A673 (cell line): Measurements from ENCODE around the gene LRRC4C.

Source experiments
- EZH2 ChIP-seq: fragments of 200-600 bp; sonication (generic); IDR thresholded peaks from 2 replicates; pipeline ENCODE4 v1.6.1; 2017; ENCODE audit warnings: borderline replicate concordance, low read depth, mild to moderate bottlenecking, mixed read lengths, antibody characterized with exemption, low read length; ENCODE audit not compliant: poor library complexity, severe bottlenecking
- TF ChIP-seq, protein P1 (sequence below): fragments of 300-800, 200-600 bp; sonication (generic); conservative IDR thresholded peaks from 2 replicates; pipeline ENCODE4 v1.5.1; 2017; ENCODE audit warnings: low read depth, mild to moderate bottlenecking, antibody characterized with exemption, low read length, moderate library complexity, mixed read lengths

DNA sequence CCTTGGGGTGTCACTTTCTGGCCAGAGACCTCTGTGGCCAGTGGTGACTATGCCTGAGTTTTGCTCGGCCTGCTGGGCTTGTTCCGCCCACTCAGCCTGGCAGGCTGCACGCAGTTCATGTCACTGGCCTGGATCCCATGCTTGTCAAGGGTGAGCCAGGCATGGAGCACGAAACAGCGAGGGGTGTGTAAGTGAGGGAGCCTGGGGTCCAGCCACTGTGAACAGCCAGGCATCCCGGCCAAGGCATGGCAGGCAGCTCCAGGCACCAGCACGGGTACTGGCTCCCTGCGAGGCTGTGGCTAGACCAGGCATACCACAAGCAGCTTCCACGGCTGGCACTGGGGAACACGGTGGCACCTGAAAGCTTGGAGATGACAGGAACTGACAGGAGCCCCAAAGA is 214.3 kb downstream of the LRRC4C start:
- TF ChIP-seq, protein P1, sequence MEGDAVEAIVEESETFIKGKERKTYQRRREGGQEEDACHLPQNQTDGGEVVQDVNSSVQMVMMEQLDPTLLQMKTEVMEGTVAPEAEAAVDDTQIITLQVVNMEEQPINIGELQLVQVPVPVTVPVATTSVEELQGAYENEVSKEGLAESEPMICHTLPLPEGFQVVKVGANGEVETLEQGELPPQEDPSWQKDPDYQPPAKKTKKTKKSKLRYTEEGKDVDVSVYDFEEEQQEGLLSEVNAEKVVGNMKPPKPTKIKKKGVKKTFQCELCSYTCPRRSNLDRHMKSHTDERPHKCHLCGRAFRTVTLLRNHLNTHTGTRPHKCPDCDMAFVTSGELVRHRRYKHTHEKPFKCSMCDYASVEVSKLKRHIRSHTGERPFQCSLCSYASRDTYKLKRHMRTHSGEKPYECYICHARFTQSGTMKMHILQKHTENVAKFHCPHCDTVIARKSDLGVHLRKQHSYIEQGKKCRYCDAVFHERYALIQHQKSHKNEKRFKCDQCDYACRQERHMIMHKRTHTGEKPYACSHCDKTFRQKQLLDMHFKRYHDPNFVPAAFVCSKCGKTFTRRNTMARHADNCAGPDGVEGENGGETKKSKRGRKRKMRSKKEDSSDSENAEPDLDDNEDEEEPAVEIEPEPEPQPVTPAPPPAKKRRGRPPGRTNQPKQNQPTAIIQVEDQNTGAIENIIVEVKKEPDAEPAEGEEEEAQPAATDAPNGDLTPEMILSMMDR, result no peak
- no peak for TF ChIP-seq EZH2
